B cell (primary cell): ENCODE data around the gene ZNF253. TPM values are rescaled to one million over a fixed set of nuclear protein-coding genes. Genes with fewer than 3 reads are reported as not detected.
"Not testable (repeated sequence)": the region's sequence is repeated elsewhere in the genome, so short reads cannot be mapped to it uniquely, and the experiment has no call there.

Experiments
- ATAC-seq: fragments of 200-7000 bp; cut with Tn5 transposase; one replicate; pipeline ENCODE4 v1.10.0; 2021; ENCODE audit warnings: low read depth, mild to moderate bottlenecking, moderate number of reproducible peaks, moderate library complexity
- CTCF ChIA-PET: fragments of 350-600 bp; sonication (Branson Sonifier 250); formaldehyde crosslinking; loops from one replicate; lab custom pipeline; 2021; ENCODE audit warnings: antibody characterized with exemption, inconsistent platforms; lab: Charles Lee
- POLR2A ChIA-PET: fragments of 350-600 bp; sonication (Branson Sonifier 250); formaldehyde crosslinking; loops from one replicate; lab custom pipeline; 2021; ENCODE audit warnings: antibody characterized with exemption; lab: Charles Lee
- DNase-seq: peaks from one replicate; pipeline ENCODE4 v3.0.0; 2013
- H2AFZ ChIP-seq: 2 replicates; pipeline ENCODE4 v1.6.1; 2012; ENCODE audit warnings: mild to moderate bottlenecking, low read depth, low read length; ENCODE audit not compliant: insufficient read depth, poor library complexity, severe bottlenecking
- H3K27ac ChIP-seq, 2 donors: 1 replicate in 1 of 2; 2 replicates in 1 of 2; pipeline ENCODE4 v1.5.1; 2012 to 2013; ENCODE audit warnings: low read length in 2 of 2, mild to moderate bottlenecking in 2 of 2, moderate library complexity in 1 of 2
- H3K27me3 ChIP-seq, 4 experiments: fragments of 200-600 bp in 1 of 4; sonication (generic) in 1 of 4; replicated peaks in 1 of 4; 1 replicate in 2 of 4; 2 replicates in 2 of 4; pipeline versions ENCODE4 v1.6.1 to v1.7.0; 2013 to 2016; ENCODE audit warnings: low read length in 3 of 4, mild to moderate bottlenecking in 2 of 4, mixed read lengths in 1 of 4, moderate library complexity in 1 of 4; ENCODE audit not compliant: insufficient read depth in 4 of 4, control insufficient read depth in 3 of 4; ENCODE audit errors: control extremely low read depth in 1 of 4
- H3K36me3 ChIP-seq, 2 experiments: replicated peaks in 1 of 2; 1 replicate in 1 of 2; 2 replicates in 1 of 2; pipeline versions ENCODE4 v1.6.1 to v1.7.1; 2013; ENCODE audit warnings: low read length in 1 of 2; ENCODE audit not compliant: insufficient read depth in 2 of 2, control insufficient read depth in 1 of 2; ENCODE audit errors: control extremely low read depth in 1 of 2, extremely low read depth in 1 of 2
- H3K4me1 ChIP-seq, 2 donors: fragments of 200-600 bp in 1 of 2; sonication (generic) in 1 of 2; 1 replicate in 1 of 2; 2 replicates in 1 of 2; pipeline versions ENCODE4 v1.5.1 to v1.6.1; 2013 to 2017; ENCODE audit warnings: low read length in 2 of 2; ENCODE audit not compliant: control insufficient read depth in 2 of 2, insufficient read depth in 2 of 2
- H3K4me2 ChIP-seq: replicated peaks from 2 replicates; pipeline ENCODE3; 2012; ENCODE audit warnings: mild to moderate bottlenecking, low read depth, low read length; ENCODE audit not compliant: poor library complexity, severe bottlenecking
- H3K4me3 ChIP-seq, 5 experiments: fragments of 200-600 bp in 1 of 5; sonication (generic) in 1 of 5; 1 replicate in 3 of 5; 2 replicates in 2 of 5; pipeline versions ENCODE4 v1.5.1 to v1.7.0; 2011 to 2016; ENCODE audit warnings: low read length in 4 of 5, mild to moderate bottlenecking in 4 of 5, low read depth in 2 of 5, control low read depth in 1 of 5, moderate library complexity in 1 of 5; ENCODE audit not compliant: insufficient read depth in 1 of 5; ENCODE audit errors: control extremely low read depth in 1 of 5, extremely low read depth in 1 of 5
- H3K79me2 ChIP-seq: fragments of 200-600 bp; sonication (generic); one replicate; pipeline ENCODE4 v1.6.0; 2016; ENCODE audit warnings: low read length; ENCODE audit not compliant: control insufficient read depth, insufficient read depth
- H3K9ac ChIP-seq: fragments of 200-600 bp; sonication (generic); 2 replicates; pipeline ENCODE4 v1.6.1; 2017; ENCODE audit warnings: mild to moderate bottlenecking, low read length, moderate library complexity
- H3K9me3 ChIP-seq, 3 donors: one replicate each; pipeline versions ENCODE4 v1.6.1 to v1.7.1; 2013; ENCODE audit warnings: low read length in 2 of 3; ENCODE audit not compliant: control insufficient read depth in 2 of 3, insufficient read depth in 1 of 3; ENCODE audit errors: control extremely low read depth in 1 of 3
- H4K20me1 ChIP-seq: 2 replicates; pipeline ENCODE4 v1.6.0; 2012; ENCODE audit warnings: mild to moderate bottlenecking, low read length; ENCODE audit not compliant: insufficient read depth, control insufficient read depth, poor library complexity, severe bottlenecking
- H3K27ac Mint-ChIP-seq: one replicate; pipeline ENCODE4 v1.8.0; 2021; ENCODE audit warnings: mixed read lengths
- H3K27me3 Mint-ChIP-seq: one replicate; pipeline ENCODE4 v1.8.0; 2021; ENCODE audit warnings: mixed read lengths
- H3K4me1 Mint-ChIP-seq: one replicate; pipeline ENCODE4 v1.8.0; 2021; ENCODE audit warnings: mixed read lengths
- H3K4me3 Mint-ChIP-seq: one replicate; pipeline ENCODE4 v1.8.0; 2021; ENCODE audit warnings: mixed read lengths
- H3K9me3 Mint-ChIP-seq: one replicate; pipeline ENCODE4 v1.8.0; 2022; ENCODE audit warnings: mixed read lengths; ENCODE audit not compliant: insufficient read depth
- CTCF ChIP-seq: fragments of 200-600 bp; IDR thresholded peaks from one replicate; pipeline ENCODE4 v1.8.0; 2022; ENCODE audit warnings: antibody characterized with exemption, mild to moderate bottlenecking
- EZH2 ChIP-seq: IDR thresholded peaks from 2 replicates; pipeline ENCODE4 v1.6.1; 2012; ENCODE audit warnings: borderline replicate concordance, low read depth, mild to moderate bottlenecking, moderate library complexity, low read length; ENCODE audit not compliant: insufficient read depth, poor library complexity, severe bottlenecking
- WGBS: methylation state at CpG from one replicate; pipeline ENCODE4 v1.1.5; 2013; ENCODE audit warnings: missing lambda C conversion rate; ENCODE audit not compliant: insufficient coverage; 5-methylcytosine and 5-hydroxymethylcytosine counted together
- intact Hi-C: fragments of 100-400 bp; cut with micrococcal nuclease; formaldehyde crosslinking; loops from one replicate; pipeline ENCODE4 v1.10.0; 2022
- polyA plus RNA-seq: library from polyadenylated mRNA; depleted of rRNA; stranded (reverse); fragments of >200 nt; gene quantifications from 2 replicates; pipeline ENCODE4 v1.2.3, GENCODE V29; 2012
- total RNA-seq, 2 donors: library from RNA; stranded (reverse); fragments of 120-200 nt in 1 of 2; gene quantifications; 1 replicate in 1 of 2; 2 replicates in 1 of 2; pipeline versions ENCODE4 v1.2.3 to v1.2.4, GENCODE V29; 2013 to 2022

ZNF253 gene
- total and polyA plus RNA-seq, 2 donors (not counting 1 experiment from before 2014, with no cell fraction given), result 5.5 to 28.6 TPM

DNA sequence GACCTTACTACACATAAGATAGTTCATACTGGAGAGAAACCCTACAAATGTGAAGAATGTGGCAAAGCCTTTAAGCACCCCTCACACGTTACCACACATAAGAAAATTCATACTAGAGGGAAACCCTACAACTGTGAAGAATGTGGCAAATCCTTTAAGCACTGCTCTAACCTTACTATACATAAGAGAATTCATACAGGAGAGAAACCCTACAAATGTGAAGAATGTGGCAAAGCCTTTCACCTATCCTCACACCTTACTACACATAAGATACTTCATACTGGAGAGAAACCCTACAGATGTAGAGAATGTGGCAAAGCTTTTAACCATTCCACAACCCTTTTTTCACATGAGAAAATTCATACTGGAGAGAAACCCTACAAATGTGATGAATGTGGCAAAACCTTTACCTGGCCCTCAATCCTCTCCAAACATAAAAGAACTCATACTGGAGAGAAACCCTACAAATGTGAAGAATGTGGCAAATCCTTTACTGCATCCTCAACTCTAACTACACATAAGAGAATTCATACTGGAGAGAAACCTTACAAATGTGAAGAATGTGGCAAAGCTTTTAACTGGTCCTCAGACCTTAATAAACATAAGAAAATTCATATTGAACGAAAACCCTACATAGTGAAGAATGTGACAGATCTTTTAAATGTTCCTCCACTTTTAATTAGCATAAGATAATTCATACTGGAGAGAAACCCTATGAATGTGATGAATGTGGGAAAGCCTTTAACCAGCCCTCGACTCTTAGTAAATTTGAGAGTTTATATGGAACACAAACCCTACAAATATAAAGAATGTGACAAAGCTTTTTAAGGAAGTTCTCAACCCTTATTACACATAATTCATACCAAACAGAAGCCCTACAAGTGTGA is 26.6 kb downstream of the ZNF253 start:
- H3K4me3 Mint-ChIP-seq, H3K27ac ChIP-seq, POLR2A ChIA-PET, ATAC-seq, H3K4me1 Mint-ChIP-seq, H4K20me1 ChIP-seq, H2AFZ ChIP-seq, H3K27me3 ChIP-seq, H3K9ac ChIP-seq, H3K4me3 ChIP-seq, H3K4me2 ChIP-seq, H3K4me1 ChIP-seq, H3K27me3 Mint-ChIP-seq, H3K27ac Mint-ChIP-seq, intact Hi-C loops, CTCF ChIA-PET, DNase-seq: not testable (repeated sequence)
- Histone ChIP-seq H3K9me3 (peaks cover 17 to 67% (median 45%) of the 10 kb centered on the region in 3 donors), H3K79me2 (peaks cover 11% of the 10 kb centered on the region), H3K36me3 (peaks cover 8 to 22% of the 10 kb centered on the region in 2 experiments)
- peaks cover 21% of the 10 kb centered on the region for H3K9me3 Mint-ChIP-seq
- whole genome bisulfite sequencing, result no CpG with 5 or more reads among the region's 3 CpGs

DNA sequence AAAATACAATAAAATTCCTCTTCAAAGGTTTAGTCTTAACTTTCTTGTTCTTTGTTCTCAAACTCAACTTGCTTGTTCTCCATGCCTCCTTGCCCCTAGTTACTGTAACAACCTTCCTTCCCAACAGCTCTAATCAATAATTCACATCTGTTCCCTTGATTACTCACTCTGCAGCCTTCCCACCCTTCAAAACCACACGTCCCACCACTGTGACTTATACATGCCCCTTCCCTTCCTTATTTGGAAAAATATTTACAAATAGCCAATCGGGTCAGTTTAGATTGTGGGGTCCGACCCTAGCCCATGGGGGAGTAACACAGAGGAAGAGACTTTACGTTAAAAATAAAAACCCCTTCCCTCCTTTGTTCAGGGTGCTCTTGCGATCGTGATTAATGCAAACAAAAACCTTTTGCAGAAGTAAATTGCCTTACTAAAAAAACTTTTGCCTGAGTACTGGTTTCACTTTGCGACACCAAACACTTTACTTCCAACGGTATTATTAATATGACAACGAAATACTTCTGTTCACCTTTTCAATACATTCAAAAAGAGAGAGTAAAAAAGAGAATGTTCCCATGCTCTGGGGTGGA is 34.6 kb downstream of the ZNF253 start:
- ATAC-seq (peak; percentile 11), DNase-seq (no peak)
- Mint-ChIP-seq H3K4me3 (peak overlapping the region; percentile 98), H3K27ac (peak overlapping the region; percentile 91), H3K27me3 (no peaks in the 10 kb centered on the region), H3K4me1 (peaks cover 36% of the 10 kb centered on the region), H3K9me3 (peaks cover 15% of the 10 kb centered on the region)
- peaks cover 3 to 27% (median 21%) of the 10 kb centered on the region in 3 donors for H3K9me3 ChIP-seq
- peak overlapping the region; percentile 78 for H3K9ac ChIP-seq
- intact Hi-C loops, result loop anchor here (1.0 kb wide), 4 partner anchors 34 to 232 kb away; partner anchors contain the start of genes ZNF101 and ZNF506
- POLR2A ChIA-PET, result interaction anchor here (1.0 to 2.7 kb wide), 6 partner anchors 34 to 236 kb away, joined by 3 to 20 read pairs (median 6); partner anchors contain the start of genes ATP13A1, ZNF14, ZNF253 and ZNF506
- CTCF ChIA-PET, result interaction anchor here (0.6 to 2.4 kb wide), 6 partner anchors 32 to 1184 kb away, joined by 3 to 5 read pairs (median 4); partner anchors contain the start of genes ZNF253 and ZNF506
- H3K4me3 ChIP-seq, result peak overlapping the region; percentile 85 to 94 (median 87)
- H3K36me3 ChIP-seq, result no peaks in the 10 kb centered on the region
- H3K4me1 ChIP-seq, result peaks cover 6 to 16% of the 10 kb centered on the region in 2 donors
- H2AFZ ChIP-seq, result peak overlapping the region; percentile 94
- H3K27me3 ChIP-seq, result no peaks in the 10 kb centered on the region
- TF ChIP-seq EZH2 (no peak), CTCF (no peak)
- H4K20me1 ChIP-seq, result no peaks in the 10 kb centered on the region
- H3K27ac ChIP-seq, result peak overlapping the region; percentile 71 to 74
- peak overlapping the region; percentile 86 for H3K4me2 ChIP-seq
- WGBS, result no CpG with 5 or more reads among the region's 9 CpGs
- H3K79me2 ChIP-seq, result peaks cover 27% of the 10 kb centered on the region
